ENCODE measurements around the gene LSAMP. TPM values are rescaled to one million over a fixed set of nuclear protein-coding genes. Genes with fewer than 3 reads are reported as not detected.

Gene LSAMP
- polyA plus RNA-seq, 3 donors: not detected

DNA sequence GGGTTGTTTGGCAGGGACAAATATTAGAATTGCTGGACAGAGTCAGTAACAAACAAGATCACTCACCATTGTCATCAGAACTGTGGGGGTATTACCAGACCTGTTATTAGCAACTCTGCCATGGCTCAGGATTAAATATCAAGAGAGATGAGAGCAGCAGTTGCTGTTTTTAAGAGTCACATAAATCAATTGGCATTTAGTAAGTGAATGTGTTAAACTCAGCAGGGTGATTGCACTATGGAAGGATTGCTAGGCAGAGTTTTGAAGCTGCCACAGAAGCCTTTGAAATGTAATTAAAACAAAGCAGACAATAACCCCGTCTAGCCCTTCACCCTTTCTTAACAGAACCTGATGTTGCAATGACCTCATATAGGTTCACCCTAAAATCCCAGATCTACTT lies 583.2 kb downstream of the LSAMP start:
- Mint-ChIP-seq H3K27me3 (ENCODE audit: low read depth in 3 of 3) (peaks cover 3 to 5% (median 5%) of the 10 kb centered on the region in 3 donors), H3K4me3 (no peak overlapping the region), H3K27ac (no peak overlapping the region), H3K4me1 (no peaks in the 10 kb centered on the region), H3K36me3 (no peaks in the 10 kb centered on the region), H3K9me3 (peaks cover 0 to 5% (median 2%) of the 10 kb centered on the region in 7 donors)
- Histone ChIP-seq H3K9me3 (replicated peaks in 1 of 2; ENCODE audit: control insufficient read depth in 1 of 2, insufficient read depth in 1 of 2, low read length in 2 of 2) (no peaks in the 10 kb centered on the region), H2AFZ (ENCODE audit: insufficient read depth, low read depth, low read length, poor library complexity, severe bottlenecking) (no peak overlapping the region), H3K9ac (ENCODE audit: insufficient read depth, low read length, poor library complexity, severe bottlenecking) (no peak overlapping the region), H4K20me1 (ENCODE audit: insufficient read depth, low read length) (no peaks in the 10 kb centered on the region), H3K4me2 (replicated peaks; ENCODE audit: extremely low read depth, low read length, poor library complexity, severe bottlenecking) (no peak overlapping the region), H3K4me1 (ENCODE audit: control insufficient read depth in 1 of 2, insufficient read depth in 2 of 2, low read length in 2 of 2) (no peaks in the 10 kb centered on the region), H3K27me3 (ENCODE audit: control insufficient read depth in 2 of 2, insufficient read depth in 2 of 2, low read length in 2 of 2) (no peaks in the 10 kb centered on the region), H3K4me3 (replicated peaks in 1 of 3; ENCODE audit: low read depth in 2 of 3, low read length in 3 of 3) (no peak overlapping the region), H3K36me3 (replicated peaks in 1 of 2; ENCODE audit: control insufficient read depth in 1 of 2, insufficient read depth in 2 of 2, low read length in 2 of 2) (no peaks in the 10 kb centered on the region), H3K27ac (ENCODE audit: low read depth in 1 of 2, low read length in 2 of 2) (no peak overlapping the region), H3K79me2 (ENCODE audit: insufficient read depth, low read length) (no peaks in the 10 kb centered on the region)
- WGBS (ENCODE audit: insufficient coverage): 100% methylated on average over 1 of the region's 1 CpG
- DNase-seq: no peak
- intact Hi-C loops (cut with micrococcal nuclease): no loop called here
- TF ChIP-seq, protein P1, sequence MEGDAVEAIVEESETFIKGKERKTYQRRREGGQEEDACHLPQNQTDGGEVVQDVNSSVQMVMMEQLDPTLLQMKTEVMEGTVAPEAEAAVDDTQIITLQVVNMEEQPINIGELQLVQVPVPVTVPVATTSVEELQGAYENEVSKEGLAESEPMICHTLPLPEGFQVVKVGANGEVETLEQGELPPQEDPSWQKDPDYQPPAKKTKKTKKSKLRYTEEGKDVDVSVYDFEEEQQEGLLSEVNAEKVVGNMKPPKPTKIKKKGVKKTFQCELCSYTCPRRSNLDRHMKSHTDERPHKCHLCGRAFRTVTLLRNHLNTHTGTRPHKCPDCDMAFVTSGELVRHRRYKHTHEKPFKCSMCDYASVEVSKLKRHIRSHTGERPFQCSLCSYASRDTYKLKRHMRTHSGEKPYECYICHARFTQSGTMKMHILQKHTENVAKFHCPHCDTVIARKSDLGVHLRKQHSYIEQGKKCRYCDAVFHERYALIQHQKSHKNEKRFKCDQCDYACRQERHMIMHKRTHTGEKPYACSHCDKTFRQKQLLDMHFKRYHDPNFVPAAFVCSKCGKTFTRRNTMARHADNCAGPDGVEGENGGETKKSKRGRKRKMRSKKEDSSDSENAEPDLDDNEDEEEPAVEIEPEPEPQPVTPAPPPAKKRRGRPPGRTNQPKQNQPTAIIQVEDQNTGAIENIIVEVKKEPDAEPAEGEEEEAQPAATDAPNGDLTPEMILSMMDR (IDR thresholded peaks at IDR 0.05): no peak

DNA sequence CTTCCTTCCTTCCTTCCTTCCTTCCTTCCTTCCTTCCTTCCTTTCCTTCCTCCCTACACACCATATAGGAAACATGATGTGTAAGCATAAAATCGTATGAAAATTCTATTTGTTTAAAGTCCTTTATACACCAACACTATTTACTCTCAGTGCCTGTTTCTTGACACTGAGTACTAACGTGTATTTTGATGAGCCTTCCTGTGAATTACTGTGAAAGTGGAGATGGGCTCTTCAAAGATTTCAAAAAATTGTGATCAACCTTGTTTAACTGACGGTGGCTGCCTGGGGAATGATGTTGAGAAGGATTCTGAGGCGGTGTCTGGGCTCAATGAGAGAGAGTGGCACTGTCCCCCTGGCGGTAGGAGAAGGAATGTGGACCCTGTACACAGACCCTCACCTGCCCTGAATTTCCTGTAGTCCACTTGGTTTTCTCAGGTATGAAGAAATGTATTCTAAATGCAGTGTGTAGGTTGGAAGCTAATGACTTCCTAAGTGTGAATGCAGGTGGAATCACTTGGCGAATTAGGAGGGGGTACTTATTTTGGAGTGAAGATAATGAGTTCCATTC lies 584.0 kb downstream of the LSAMP start:
- Histone ChIP-seq H3K27me3 (ENCODE audit: control insufficient read depth in 2 of 2, insufficient read depth in 2 of 2, low read length in 2 of 2) (no peaks in the 10 kb centered on the region), H3K9me3 (replicated peaks in 1 of 2; ENCODE audit: control insufficient read depth in 1 of 2, insufficient read depth in 1 of 2, low read length in 2 of 2) (no peaks in the 10 kb centered on the region), H4K20me1 (ENCODE audit: insufficient read depth, low read length) (no peaks in the 10 kb centered on the region), H3K9ac (ENCODE audit: insufficient read depth, low read length, poor library complexity, severe bottlenecking) (no peak overlapping the region), H3K4me3 (replicated peaks in 1 of 3; ENCODE audit: low read depth in 2 of 3, low read length in 3 of 3) (no peak overlapping the region), H3K27ac (ENCODE audit: low read depth in 1 of 2, low read length in 2 of 2) (no peak overlapping the region), H3K36me3 (replicated peaks in 1 of 2; ENCODE audit: control insufficient read depth in 1 of 2, insufficient read depth in 2 of 2, low read length in 2 of 2) (no peaks in the 10 kb centered on the region), H3K4me2 (replicated peaks; ENCODE audit: extremely low read depth, low read length, poor library complexity, severe bottlenecking) (no peak overlapping the region), H2AFZ (ENCODE audit: insufficient read depth, low read depth, low read length, poor library complexity, severe bottlenecking) (no peak overlapping the region), H3K4me1 (ENCODE audit: control insufficient read depth in 1 of 2, insufficient read depth in 2 of 2, low read length in 2 of 2) (no peaks in the 10 kb centered on the region), H3K79me2 (ENCODE audit: insufficient read depth, low read length) (no peaks in the 10 kb centered on the region)
- peaks cover 3 to 5% (median 5%) of the 10 kb centered on the region in 3 donors for H3K27me3 Mint-ChIP-seq (ENCODE audit: low read depth in 3 of 3)
- TF ChIP-seq, protein P1 (IDR thresholded peaks at IDR 0.05): no peak
- no CpG with 5 or more reads among the region's 6 CpGs for WGBS (ENCODE audit: insufficient coverage)
- H3K4me3 Mint-ChIP-seq: no peak overlapping the region
- no peak for DNase-seq
- intact Hi-C loops (cut with micrococcal nuclease): no loop called here
- no peaks in the 10 kb centered on the region for H3K4me1 Mint-ChIP-seq
- no peaks in the 10 kb centered on the region for H3K36me3 Mint-ChIP-seq
- no peak overlapping the region for H3K27ac Mint-ChIP-seq
- H3K9me3 Mint-ChIP-seq: peaks cover 0 to 5% (median 2%) of the 10 kb centered on the region in 7 donors
